Peyer's patch (tissue), 4 donors: Measurements from ENCODE around the gene CA10. TPM values are rescaled to one million over a fixed set of nuclear protein-coding genes. Genes with fewer than 3 reads are reported as not detected.

Experiments used
- DNase-seq, 3 donors: peaks; one replicate each; pipeline ENCODE4 v3.0.0-alpha.2; 2017 to 2019
- H3K27ac ChIP-seq, 4 donors: fragments of 200-600 bp; sonication (generic); one replicate each; pipeline ENCODE4 v1.5.1; 2016 to 2019
- H3K27me3 ChIP-seq, 2 donors: fragments of 200-600 bp; sonication (generic); one replicate each; pipeline ENCODE4 v1.5.1; 2019
- H3K36me3 ChIP-seq, 3 donors: fragments of 200-600 bp; sonication (generic); one replicate each; pipeline ENCODE4 v1.5.1; 2016 to 2019
- H3K4me1 ChIP-seq, 4 donors: fragments of 200-600 bp; sonication (generic); one replicate each; pipeline ENCODE4 v1.5.1; 2016 to 2019
- H3K4me3 ChIP-seq, 4 donors: fragments of 200-600 bp; sonication (generic); 1 replicate in 3 of 4; 2 replicates in 1 of 4; pipeline ENCODE4 v1.5.1; 2016 to 2019; ENCODE audit warnings: mild to moderate bottlenecking in 1 of 4
- H3K9me3 ChIP-seq, 4 donors: fragments of 200-600 bp; sonication (generic); one replicate each; pipeline ENCODE4 v1.5.1; 2016 to 2019; ENCODE audit warnings: mild to moderate bottlenecking in 1 of 4
- CTCF ChIP-seq, 6 experiments: fragments of 450-650 bp in 4 of 6; fragments of 200-600 bp in 2 of 6; sonication (generic) in 1 of 6; IDR thresholded peaks; one replicate each; pipeline ENCODE4 v1.5.1; 2017 to 2019; ENCODE audit warnings: antibody characterized with exemption in 6 of 6, mild to moderate bottlenecking in 3 of 6, moderate library complexity in 1 of 6
- POLR2A ChIP-seq, 2 donors: fragments of 450-650 bp; IDR thresholded peaks; one replicate each; pipeline ENCODE4 v1.5.1; 2017; ENCODE audit warnings: antibody characterized with exemption in 2 of 2, mild to moderate bottlenecking in 2 of 2, moderate library complexity in 2 of 2
- total RNA-seq, 4 donors: library from RNA; depleted of rRNA; stranded (reverse); fragments of >200 nt; gene quantifications; one replicate each; pipeline ENCODE4 v1.1.0, GENCODE V29; 2016

CA10 gene
- total RNA-seq, 4 donors from 2014 or later: 1.4 to 1.7 TPM; not detected in 2

- DNase-seq: no peak
- Histone ChIP-seq H3K9me3 (no peaks in the 10 kb centered on the region), H3K4me3 (no peak overlapping the region), H3K27ac (no peak overlapping the region), H3K27me3 (no peaks in the 10 kb centered on the region), H3K36me3 (no peaks in the 10 kb centered on the region), H3K4me1 (no peaks in the 10 kb centered on the region)
- TF ChIP-seq POLR2A (IDR thresholded peaks at IDR 0.05) (no peak), CTCF (IDR thresholded peaks at IDR 0.05) (no peak)
Measured at GRCh38 chr17:52032454-52032853, 126.1 kb downstream of the CA10 start.

GRCh38 chr17:52030052-52030451, 128.5 kb downstream of the CA10 start:
- Histone ChIP-seq H3K9me3 (no peaks in the 10 kb centered on the region), H3K27me3 (no peaks in the 10 kb centered on the region), H3K27ac (no peak overlapping the region), H3K4me3 (no peak overlapping the region), H3K36me3 (no peaks in the 10 kb centered on the region), H3K4me1 (no peaks in the 10 kb centered on the region)
- TF ChIP-seq POLR2A (IDR thresholded peaks at IDR 0.05) (no peak), CTCF (IDR thresholded peaks at IDR 0.05) (no peak)
- DNase-seq: no peak

GRCh38 chr17:52027620-52028295, 130.8 kb downstream of the CA10 start:
- TF ChIP-seq POLR2A (IDR thresholded peaks at IDR 0.05) (no peak), CTCF (IDR thresholded peaks at IDR 0.05) (no peak)
- no peak for DNase-seq
- no peaks in the 10 kb centered on the region for H3K9me3 ChIP-seq
- no peaks in the 10 kb centered on the region for H3K36me3 ChIP-seq
- H3K4me3 ChIP-seq: no peak overlapping the region
- H3K4me1 ChIP-seq: no peaks in the 10 kb centered on the region
- no peaks in the 10 kb centered on the region for H3K27me3 ChIP-seq
- no peak overlapping the region for H3K27ac ChIP-seq

GRCh38 chr17:52027081-52027480, 131.4 kb downstream of the CA10 start:
- no peak for TF ChIP-seq CTCF (IDR thresholded peaks at IDR 0.05)
- TF ChIP-seq POLR2A (IDR thresholded peaks at IDR 0.05): no peak
- Histone ChIP-seq H3K9me3 (no peaks in the 10 kb centered on the region), H3K27ac (no peak overlapping the region), H3K36me3 (no peaks in the 10 kb centered on the region), H3K4me1 (no peaks in the 10 kb centered on the region), H3K27me3 (no peaks in the 10 kb centered on the region), H3K4me3 (no peak overlapping the region)
- no peak for DNase-seq

GRCh38 chr17:52026075-52026474, 132.4 kb downstream of the CA10 start:
- TF ChIP-seq CTCF (IDR thresholded peaks at IDR 0.05) (no peak), POLR2A (IDR thresholded peaks at IDR 0.05) (no peak)
- Histone ChIP-seq H3K27ac (no peak overlapping the region), H3K9me3 (no peaks in the 10 kb centered on the region), H3K4me1 (no peaks in the 10 kb centered on the region), H3K4me3 (no peak overlapping the region), H3K27me3 (no peaks in the 10 kb centered on the region), H3K36me3 (no peaks in the 10 kb centered on the region)
- DNase-seq: no peak

- H3K4me3 ChIP-seq: no peak overlapping the region
- no peaks in the 10 kb centered on the region for H3K27me3 ChIP-seq
- DNase-seq: no peak
- no peaks in the 10 kb centered on the region for H3K36me3 ChIP-seq
- H3K4me1 ChIP-seq: no peaks in the 10 kb centered on the region
- no peak for TF ChIP-seq POLR2A (IDR thresholded peaks at IDR 0.05)
- no peaks in the 10 kb centered on the region for H3K9me3 ChIP-seq
- no peak overlapping the region for H3K27ac ChIP-seq
Measured at GRCh38 chr17:52025236-52025635, 133.3 kb downstream of the CA10 start.
